NCI-H460 (cell line): Measurements from ENCODE around the gene SDF2. TPM values are rescaled to one million over a fixed set of nuclear protein-coding genes. Genes with fewer than 3 reads are reported as not detected.
"Not testable (repeated sequence)": the region's sequence is repeated elsewhere in the genome, so short reads cannot be mapped to it uniquely, and the experiment has no call there.

ENCODE experiments used
- DNase-seq: peaks from one replicate; pipeline ENCODE4 v3.0.0-alpha.2; 2016; ENCODE audit warnings: low read depth; ENCODE audit errors: extremely low read depth
- total RNA-seq: library from RNA; depleted of rRNA; stranded (reverse); fragments of >200 nt; shearing (Covaris generic); gene quantifications from 2 replicates; pipeline ENCODE4 v1.2.3, GENCODE V29; 2014

The SDF2 gene
- total RNA-seq, 1 experiment from 2014 or later: 49.5 TPM

DNA sequence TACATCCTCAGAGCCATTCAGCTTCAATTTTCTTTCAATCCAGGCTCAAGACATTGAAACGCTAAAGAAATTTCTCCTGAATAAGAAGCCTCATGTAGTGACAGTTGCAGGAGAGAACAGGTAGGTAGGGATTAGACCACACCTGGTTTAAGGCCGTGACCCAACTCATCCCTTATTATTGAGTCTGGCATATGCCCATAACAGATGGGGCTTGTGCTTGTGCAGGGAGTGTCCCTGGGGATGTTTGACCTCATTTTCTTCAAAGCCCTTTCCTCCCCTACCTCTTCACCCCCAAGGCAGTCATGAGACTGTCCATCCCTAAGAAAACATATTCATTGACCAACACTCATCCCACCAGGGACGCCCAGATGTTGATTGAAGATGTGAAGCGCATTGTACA is 24.6 kb upstream of the SDF2 start:
- DNase-seq: no peak

- no peak for DNase-seq
Measured at GRCh38 chr17:28685366-28685765, 23.7 kb upstream of the SDF2 start.

DNA sequence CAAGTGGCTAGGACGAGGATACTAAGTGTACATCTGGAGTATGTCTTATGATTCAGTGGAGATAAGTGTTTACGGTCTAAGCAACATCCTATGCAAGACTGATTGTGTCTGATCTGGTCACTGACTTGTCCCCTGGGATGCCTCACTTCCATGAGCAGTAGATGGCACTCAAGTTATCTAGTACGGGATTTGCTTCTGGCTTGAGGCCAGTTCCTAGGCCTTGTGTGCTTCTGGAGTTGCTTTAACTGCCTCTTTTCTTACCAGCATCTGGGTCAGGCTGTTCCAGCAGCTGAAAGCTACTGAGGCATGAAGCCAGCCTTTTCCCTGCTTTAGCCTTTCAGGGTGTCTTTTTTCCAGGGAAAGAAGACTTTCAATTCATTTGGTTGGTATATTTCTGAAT is 23.3 kb upstream of the SDF2 start:
- DNase-seq: peak; percentile 74

DNA sequence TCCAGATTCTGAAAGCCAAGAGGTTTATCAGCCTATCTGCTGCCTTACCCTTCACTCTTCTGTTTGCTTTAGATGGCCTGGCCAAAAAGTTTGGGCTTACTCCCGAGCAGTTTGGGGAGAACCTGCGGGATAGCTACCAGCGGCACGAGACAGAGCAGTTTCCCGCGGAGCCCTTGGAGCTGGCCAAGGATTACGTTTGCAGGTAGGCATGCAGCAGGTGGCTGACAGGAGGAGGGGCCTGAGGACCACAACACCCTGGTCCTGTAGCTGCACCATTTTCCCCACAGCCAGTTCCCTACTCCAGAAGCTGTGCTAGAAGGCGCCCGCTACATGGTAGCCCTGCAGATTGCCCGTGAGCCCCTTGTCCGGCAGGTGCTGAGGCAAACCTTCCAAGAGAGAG is 20.9 kb upstream of the SDF2 start:
- DNase-seq: no peak

DNA sequence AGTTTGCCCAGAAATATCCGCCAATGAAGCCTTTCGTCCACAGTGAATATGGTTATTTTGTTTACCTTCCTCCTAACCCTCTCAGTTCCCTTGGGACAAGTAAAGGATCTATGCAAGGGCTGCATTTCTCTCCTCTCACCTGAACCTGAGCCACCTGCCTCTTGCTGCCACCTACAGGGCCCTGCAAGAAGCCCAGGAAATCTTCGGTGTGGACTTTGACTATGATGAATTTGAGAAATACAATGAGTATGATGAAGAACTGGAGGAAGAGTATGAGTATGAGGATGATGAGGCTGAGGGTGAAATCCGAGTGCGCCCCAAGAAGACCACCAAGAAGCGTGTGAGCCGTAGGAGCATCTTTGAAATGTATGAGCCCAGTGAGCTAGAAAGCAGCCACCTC is 14.3 kb upstream of the SDF2 start:
- DNase-seq: peak; percentile 18

DNA sequence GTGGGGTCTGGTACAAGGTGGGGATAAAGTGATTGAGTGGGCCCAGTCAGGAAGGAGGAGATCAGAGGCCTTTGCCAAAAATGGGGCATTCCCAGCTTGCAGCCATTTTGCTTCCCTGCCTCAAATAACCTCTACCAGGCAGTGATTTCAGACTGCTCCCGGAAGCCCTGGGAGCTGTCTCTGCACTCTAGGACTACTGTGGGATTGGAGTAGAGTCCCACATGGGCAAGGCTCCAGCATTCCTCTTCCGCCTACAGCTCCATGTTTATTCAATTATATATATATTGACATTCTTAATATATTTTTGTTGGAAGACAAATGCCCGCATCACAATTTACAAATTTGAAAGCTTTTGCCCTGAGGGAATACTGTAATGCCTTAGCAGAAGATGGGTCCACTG is 13.8 kb upstream of the SDF2 start:
- no peak for DNase-seq

DNA sequence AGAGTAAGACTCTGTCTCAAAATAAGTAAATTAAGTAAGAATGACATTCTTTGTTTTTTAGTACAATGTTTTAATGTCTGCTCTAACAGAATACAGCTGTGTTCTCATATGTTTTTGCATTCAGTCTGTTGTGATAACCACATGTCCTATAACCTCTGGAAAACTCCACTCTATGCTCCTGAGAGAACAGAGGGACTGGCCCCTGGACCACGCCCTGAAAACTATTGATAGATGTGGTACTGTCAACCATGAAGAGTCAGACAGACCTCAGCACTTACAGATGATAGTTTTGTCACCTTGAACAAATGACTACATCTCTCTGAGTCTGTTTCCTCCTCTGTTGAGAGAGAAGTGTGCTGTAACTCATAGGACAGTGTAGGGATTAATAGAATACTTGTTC is 8.2 kb upstream of the SDF2 start:
- no peak for DNase-seq

- DNase-seq: no peak
Measured at GRCh38 chr17:28667870-28668269, 6.2 kb upstream of the SDF2 start.

- DNase-seq: no peak
Measured at GRCh38 chr17:28665994-28666393, 4.3 kb upstream of the SDF2 start.

- DNase-seq: no peak
Measured at GRCh38 chr17:28663723-28664122, 2.0 kb upstream of the SDF2 start.

GRCh38 chr17:28662527-28662829 is 772 bp upstream of the SDF2 start:
- DNase-seq: no peak

- DNase-seq: not testable (repeated sequence)
Measured at GRCh38 chr17:28659497-28659881, 2.2 kb downstream of the SDF2 start.

DNA sequence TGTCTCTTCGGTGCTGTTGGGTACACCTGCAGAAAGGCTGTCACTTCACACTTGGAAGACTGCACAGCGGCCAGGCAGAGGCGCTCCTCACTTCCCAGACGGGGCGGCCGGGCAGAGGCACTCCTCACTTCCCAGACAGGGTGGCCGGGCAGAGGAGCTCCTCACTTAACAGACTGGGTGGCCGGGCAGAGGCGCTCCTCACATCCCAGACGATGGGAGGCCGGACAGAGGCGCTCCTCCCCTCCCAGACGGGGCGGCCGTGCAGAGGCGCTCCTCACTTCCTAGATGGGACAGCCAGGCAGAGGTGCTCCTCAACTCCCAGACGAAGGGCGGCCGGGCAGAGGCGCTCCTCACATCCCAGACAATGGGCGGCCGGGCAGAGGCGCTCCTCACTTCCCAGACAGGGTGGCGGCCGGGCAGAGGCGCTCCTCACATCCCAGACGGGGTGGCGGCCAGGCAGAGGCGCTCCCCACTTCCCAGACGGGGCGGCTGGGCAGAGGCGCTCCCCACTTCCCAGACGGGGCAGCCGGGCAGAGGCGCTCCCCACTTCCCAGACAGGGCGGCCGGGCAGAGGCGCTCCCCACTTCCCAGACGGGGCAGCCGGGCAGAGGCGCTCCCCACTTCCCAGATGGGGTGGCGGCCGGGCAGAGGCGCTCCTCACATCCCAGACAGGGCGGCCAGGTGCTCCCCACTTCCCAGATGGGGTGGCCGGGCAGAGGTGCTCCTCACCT is 2.8 kb downstream of the SDF2 start:
- not testable (repeated sequence) for DNase-seq

GRCh38 chr17:28658342-28658741 is 3.4 kb downstream of the SDF2 start:
- not testable (repeated sequence) for DNase-seq

DNA sequence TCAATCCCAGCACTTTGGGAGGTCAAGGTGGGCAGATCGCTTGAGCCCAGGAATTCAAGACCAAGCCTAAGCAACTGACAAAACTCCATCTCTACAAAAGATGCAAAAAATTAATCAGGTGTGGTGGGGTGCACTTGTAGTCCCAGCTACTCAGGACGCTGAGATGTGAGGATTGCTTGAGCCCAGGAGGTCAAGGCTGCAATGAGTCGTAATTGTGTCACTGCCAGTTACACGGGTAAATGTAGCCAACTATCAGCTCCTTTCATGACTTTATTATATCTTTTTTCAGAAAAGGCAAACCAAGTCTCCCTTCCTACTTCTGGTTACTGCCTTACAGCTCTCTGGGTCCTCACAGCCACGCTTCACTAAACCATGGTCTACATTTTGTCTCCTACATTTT is 4.0 kb downstream of the SDF2 start:
- no peak for DNase-seq

- DNase-seq: no peak
Measured at GRCh38 chr17:28655160-28655559, 6.5 kb downstream of the SDF2 start.

DNA sequence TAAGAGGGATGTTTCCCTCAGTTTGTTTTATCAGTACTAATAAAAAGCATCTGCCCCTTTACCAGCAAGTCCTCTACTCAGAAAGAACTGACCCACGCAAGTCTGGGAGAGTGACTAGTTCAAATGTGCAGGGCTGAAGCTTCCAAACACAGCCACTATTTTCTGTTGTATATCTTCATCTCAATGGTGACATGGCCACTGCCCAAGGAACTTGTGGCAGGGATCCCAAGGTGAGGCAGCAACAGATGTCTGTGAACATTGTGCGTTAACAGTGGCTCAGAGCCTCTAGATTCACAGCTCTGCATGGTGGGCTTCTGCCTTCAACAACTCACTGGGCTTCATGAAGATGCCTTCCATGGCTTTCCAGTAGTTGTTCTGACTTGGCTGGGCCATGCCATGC is 13.0 kb downstream of the SDF2 start:
- no peak for DNase-seq

DNA sequence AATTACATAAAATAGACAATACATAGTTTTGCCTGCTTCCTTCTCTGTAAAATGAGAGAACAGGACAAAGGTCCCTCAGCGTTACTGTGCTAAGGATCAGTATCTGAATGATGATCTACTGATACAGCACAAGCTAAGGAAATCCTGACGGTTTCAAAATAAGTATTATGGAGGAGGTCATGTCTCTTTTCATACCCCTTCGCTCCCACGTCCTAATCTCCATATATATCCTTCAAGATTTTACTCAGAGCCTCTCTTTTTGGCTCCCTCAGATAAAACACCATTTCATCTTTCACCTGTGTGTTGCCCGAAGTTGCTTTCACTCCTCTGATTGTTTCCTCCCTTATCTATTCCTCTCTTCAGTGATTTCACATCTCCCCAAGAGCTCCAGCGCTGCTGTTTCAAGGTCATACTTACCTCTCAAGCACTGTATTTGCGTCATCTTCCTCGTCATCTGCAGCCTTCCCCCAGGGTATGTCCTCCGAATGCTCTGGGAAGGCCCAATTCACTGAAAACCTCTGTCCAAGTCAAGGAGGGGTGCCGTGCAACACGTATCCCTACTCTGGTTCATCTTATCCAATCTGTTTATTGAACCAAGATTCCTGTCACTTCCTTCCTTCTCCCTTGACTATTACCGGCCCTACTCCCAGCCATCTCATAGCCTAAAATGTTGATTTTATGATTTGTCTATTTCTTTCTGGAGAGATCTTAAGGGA is 15.5 kb downstream of the SDF2 start:
- DNase-seq: peak; percentile 84

GRCh38 chr17:28645576-28645939 is 16.1 kb downstream of the SDF2 start:
- no peak for DNase-seq

DNA sequence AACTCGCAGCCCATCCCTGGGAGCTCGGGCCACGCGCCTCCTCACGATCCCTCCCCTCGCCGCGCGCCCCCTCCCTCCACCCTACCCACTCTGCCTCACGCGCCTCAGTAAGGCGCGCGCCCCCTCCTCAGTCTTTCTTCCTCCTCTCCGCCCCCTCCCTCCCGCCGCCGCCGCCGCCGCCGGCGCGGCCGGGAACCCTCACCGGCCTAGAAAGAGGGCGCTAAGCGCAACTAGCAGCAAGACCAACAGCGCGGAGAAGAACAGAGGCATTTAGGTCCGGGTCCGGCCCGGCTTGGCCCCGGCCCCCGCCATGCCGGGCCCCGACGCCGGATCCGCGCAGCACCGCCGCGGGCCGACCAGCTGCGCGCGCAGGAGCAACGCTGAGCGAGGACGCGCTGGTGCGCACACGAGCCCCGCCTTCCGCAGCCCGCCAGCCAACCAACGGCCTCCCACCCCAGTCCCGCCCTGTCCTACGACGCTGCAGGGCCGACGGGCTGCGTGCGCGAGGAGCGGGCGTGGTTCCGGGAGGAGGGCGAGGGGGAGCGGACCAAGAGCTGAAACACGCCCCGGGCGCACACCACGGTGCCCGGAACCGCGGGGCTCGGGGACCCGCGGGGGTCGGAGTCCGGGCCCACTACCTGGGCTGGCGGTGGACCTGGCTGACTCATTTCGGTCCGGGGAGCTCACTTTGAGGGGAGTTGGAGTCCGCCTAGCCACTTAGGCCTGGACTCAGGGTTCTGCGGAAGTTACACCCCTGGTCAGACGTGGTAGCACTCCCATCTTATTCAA is 16.7 kb downstream of the SDF2 start, which contains the start of gene BLTP2:
Gene BLTP2, minus strand, starts transcription at position 372 of the 789 bp plus-strand sequence. Its CDS starts 102 bp downstream, at position 270.
- peak; percentile 95 for DNase-seq

DNA sequence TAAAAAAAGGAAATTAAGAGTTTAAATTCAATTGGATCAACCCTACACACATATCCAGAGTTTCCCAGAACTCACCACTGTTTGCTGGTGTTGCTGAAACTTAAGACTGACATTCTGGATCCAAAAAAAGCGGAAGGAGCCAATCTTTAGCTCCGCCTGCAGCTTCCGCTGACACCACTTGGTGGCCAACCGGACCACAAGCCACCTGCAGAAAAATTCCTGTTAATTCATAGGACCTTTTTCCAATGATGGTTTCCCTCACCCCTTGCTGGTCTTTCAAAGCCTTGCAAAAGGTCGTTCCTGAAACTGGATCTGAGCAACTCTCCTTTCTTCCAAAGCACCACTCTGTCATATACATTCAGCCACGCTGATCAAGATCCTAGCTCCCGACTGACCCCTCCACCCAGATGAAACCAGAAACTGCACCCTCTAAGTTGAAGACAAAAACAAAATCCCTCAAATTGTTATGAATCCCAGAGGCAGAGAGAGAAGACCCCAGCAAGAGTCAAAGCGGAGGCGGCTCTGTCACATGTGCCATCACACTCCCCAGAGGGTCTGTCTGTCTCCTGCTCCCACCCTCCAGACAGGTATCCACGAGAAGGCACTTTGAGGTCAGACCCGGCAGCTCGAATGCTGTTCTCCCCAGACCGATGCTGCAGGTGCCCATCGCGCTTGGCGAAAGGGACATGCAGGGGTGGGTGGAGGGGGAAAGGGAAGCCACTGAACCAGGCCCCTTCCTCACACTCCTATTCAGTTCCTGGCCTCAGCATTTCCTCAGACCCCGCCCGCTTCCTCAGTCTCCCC is 17.5 kb downstream of the SDF2 start:
- peak; percentile 29 for DNase-seq
